ENCODE measurements around the gene CDHR2.

CDHR2 gene

DNA sequence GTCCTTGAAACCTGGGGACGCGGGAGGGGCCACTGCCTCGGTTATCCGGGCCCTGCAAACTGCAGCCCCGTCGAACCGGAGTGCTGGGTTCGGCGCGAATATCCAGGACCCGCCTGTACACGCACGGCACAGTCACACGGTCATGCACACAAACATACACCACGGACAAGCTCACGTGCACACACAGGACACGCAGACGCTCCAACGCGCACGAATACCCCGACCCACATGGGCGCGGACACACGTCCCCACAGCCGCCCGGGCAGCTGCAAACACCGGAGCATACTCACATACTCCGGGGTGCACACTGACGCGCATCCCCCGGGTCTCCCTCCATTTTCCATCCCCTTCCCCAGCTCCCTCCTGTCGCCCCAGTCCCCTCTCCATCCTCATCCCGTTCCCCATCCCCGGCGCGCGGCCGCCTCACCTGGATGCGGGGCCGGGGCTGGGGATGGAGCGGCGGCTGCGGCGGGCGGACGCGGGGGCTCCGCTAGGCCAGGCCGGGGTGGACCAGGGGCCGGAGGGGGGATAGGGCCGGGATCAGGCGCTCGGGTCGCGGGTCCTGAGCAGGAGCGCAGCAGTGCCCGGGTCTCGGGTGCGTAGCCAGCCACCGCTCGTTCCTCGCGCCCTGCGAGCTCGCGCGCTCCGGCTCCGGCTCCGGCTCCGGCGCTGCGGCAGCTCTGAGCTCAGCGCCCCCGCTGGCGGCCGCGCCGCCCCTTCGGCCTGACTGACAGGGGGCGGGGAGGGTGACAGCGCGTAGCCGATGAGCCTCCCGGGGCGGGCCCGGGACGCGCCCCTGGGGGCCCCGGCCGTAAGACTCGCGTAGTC is 80.9 kb downstream of the CDHR2 start, which contains the start of the genes EIF4E1B and SNCB:
EIF4E1B (plus strand) TSS at position 823 of the 828 bp plus-strand sequence. CDS start 12,113 bp downstream, outside the sequence.
SNCB (minus strand) TSS at position 682 of the 828 bp plus-strand sequence. CDS start 880 bp downstream, outside the sequence.
- no peaks in the 10 kb centered on the region for H3K9me3 ChIP-seq (ENCODE audit: control insufficient read depth, insufficient read depth, low read depth, low read length)
- H3K4me3 ChIP-seq (ENCODE audit: low read depth, low read length), result peak within 1 kb of the TSS; percentile 27
- no peaks in the 10 kb centered on the region for H3K36me3 ChIP-seq (ENCODE audit: control insufficient read depth in 2 of 2, insufficient read depth in 1 of 2, low read length in 2 of 2)
- peaks cover 6% of the 10 kb centered on the region; the same call in 1 of the 2 replicates for H3K4me1 ChIP-seq (ENCODE audit: control insufficient read depth, insufficient read depth, low read length)
- ChIA-PET CTCF (interaction anchor here (0.6 to 1.1 kb wide), 6 partner anchors 28 to 680 kb away, joined by 3 to 4 read pairs (median 3); no protein-coding TSS in a partner anchor), POLR2A (interaction anchor here (0.7 to 2.0 kb wide), 6 partner anchors 9 to 94 kb away, joined by 3 to 10 read pairs (median 4); partner anchors contain the start of genes RNF44 and TSPAN17)
- H3K27ac ChIP-seq (ENCODE audit: extremely low read depth, low read depth, low read length), result no peak within 1 kb of the TSS
- TF ChIP-seq ZNF843 (tag by site-specific recombination; IDR thresholded peaks at IDR 0.05) (no peak), WT1 (tag by site-specific recombination; IDR thresholded peaks at IDR 0.05) (peak; percentile 38; the same call in 1 of the 2 replicates), KLF9 (tag by site-specific recombination; IDR thresholded peaks at IDR 0.05; ENCODE audit: low read depth) (peak; percentile 67; the same call in 1 of the 2 replicates), ZXDB (tag by site-specific recombination; IDR thresholded peaks at IDR 0.05) (no peak), KLF10 (tag by site-specific recombination; IDR thresholded peaks at IDR 0.05) (peak; percentile 85; the same call in 1 of the 2 replicates), ZFHX2 (tag by site-specific recombination; conservative IDR thresholded peaks at IDR 0.05) (peak; percentile 42; the same call in 1 of the 2 replicates), ZBTB20 (tag by site-specific recombination; IDR thresholded peaks at IDR 0.05) (peak; percentile 96), ZSCAN30 (tag by site-specific recombination; IDR thresholded peaks at IDR 0.05) (peak; percentile 61; the same call in 1 of the 2 replicates), ZNF777 (tag by site-specific recombination; IDR thresholded peaks at IDR 0.05; ENCODE audit: borderline replicate concordance) (peak; percentile 78; the same call in 1 of the 2 replicates), SCRT1 (tag by site-specific recombination; IDR thresholded peaks at IDR 0.05; ENCODE audit: borderline replicate concordance) (no peak), ZNF747 (tag by site-specific recombination; IDR thresholded peaks at IDR 0.05) (no peak), GLIS2 (tag by site-specific recombination; IDR thresholded peaks at IDR 0.05) (peak; percentile 91), ZNF600 (tag by site-specific recombination; IDR thresholded peaks at IDR 0.05) (peak; percentile 30; the same call in 1 of the 2 replicates), ZNF341 (tag by site-specific recombination; IDR thresholded peaks at IDR 0.05; ENCODE audit: low read depth) (peak; percentile 49; the same call in 1 of the 2 replicates), ZNF2 (tag by site-specific recombination; IDR thresholded peaks at IDR 0.05) (0 out of 2 replicates have a peak, but pooled peaks have one; percentile 17), ZNF335 (tag by site-specific recombination; conservative IDR thresholded peaks at IDR 0.05) (peak; percentile 51; the same call in 1 of the 2 replicates), ZNF423 (tag by site-specific recombination; IDR thresholded peaks at IDR 0.05) (peak; percentile 97), GLIS1 (tag by site-specific recombination; IDR thresholded peaks at IDR 0.05) (peak; percentile 95; the same call in 1 of the 2 replicates), ZNF184 (tag by site-specific recombination; IDR thresholded peaks at IDR 0.05) (peak; percentile 48; the same call in 1 of the 2 replicates), ZNF791 (tag by site-specific recombination; IDR thresholded peaks at IDR 0.05) (no peak), KLF1 (tag by site-specific recombination; IDR thresholded peaks at IDR 0.05) (peak; percentile 78), KLF16 (tag by site-specific recombination; IDR thresholded peaks at IDR 0.05) (no peak), ZFP69B (tag by site-specific recombination; IDR thresholded peaks at IDR 0.05) (no peak), BCL11A (tag by site-specific recombination; IDR thresholded peaks at IDR 0.05; ENCODE audit: low read depth) (no peak), ZNF548 (tag by site-specific recombination; IDR thresholded peaks at IDR 0.05) (no peak), ZBTB17 (tag by site-specific recombination; IDR thresholded peaks at IDR 0.05) (no peak)
- TF ChIP-seq, protein P1, sequence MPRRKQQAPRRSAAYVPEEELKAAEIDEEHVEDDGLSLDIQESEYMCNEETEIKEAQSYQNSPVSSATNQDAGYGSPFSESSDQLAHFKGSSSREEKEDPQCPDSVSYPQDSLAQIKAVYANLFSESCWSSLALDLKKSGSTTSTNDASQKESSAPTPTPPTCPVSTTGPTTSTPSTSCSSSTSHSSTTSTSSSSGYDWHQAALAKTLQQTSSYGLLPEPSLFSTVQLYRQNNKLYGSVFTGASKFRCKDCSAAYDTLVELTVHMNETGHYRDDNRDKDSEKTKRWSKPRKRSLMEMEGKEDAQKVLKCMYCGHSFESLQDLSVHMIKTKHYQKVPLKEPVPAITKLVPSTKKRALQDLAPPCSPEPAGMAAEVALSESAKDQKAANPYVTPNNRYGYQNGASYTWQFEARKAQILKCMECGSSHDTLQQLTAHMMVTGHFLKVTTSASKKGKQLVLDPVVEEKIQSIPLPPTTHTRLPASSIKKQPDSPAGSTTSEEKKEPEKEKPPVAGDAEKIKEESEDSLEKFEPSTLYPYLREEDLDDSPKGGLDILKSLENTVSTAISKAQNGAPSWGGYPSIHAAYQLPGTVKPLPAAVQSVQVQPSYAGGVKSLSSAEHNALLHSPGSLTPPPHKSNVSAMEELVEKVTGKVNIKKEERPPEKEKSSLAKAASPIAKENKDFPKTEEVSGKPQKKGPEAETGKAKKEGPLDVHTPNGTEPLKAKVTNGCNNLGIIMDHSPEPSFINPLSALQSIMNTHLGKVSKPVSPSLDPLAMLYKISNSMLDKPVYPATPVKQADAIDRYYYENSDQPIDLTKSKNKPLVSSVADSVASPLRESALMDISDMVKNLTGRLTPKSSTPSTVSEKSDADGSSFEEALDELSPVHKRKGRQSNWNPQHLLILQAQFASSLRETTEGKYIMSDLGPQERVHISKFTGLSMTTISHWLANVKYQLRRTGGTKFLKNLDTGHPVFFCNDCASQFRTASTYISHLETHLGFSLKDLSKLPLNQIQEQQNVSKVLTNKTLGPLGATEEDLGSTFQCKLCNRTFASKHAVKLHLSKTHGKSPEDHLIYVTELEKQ (tag by site-specific recombination; IDR thresholded peaks at IDR 0.05; ENCODE audit: borderline replicate concordance), result peak; percentile 13; the same call in 1 of the 2 replicates
- TF ChIP-seq, protein P2, sequence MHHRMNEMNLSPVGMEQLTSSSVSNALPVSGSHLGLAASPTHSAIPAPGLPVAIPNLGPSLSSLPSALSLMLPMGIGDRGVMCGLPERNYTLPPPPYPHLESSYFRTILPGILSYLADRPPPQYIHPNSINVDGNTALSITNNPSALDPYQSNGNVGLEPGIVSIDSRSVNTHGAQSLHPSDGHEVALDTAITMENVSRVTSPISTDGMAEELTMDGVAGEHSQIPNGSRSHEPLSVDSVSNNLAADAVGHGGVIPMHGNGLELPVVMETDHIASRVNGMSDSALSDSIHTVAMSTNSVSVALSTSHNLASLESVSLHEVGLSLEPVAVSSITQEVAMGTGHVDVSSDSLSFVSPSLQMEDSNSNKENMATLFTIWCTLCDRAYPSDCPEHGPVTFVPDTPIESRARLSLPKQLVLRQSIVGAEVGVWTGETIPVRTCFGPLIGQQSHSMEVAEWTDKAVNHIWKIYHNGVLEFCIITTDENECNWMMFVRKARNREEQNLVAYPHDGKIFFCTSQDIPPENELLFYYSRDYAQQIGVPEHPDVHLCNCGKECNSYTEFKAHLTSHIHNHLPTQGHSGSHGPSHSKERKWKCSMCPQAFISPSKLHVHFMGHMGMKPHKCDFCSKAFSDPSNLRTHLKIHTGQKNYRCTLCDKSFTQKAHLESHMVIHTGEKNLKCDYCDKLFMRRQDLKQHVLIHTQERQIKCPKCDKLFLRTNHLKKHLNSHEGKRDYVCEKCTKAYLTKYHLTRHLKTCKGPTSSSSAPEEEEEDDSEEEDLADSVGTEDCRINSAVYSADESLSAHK (tag by site-specific recombination; IDR thresholded peaks at IDR 0.05), result no peak
- TF ChIP-seq, protein P3, sequence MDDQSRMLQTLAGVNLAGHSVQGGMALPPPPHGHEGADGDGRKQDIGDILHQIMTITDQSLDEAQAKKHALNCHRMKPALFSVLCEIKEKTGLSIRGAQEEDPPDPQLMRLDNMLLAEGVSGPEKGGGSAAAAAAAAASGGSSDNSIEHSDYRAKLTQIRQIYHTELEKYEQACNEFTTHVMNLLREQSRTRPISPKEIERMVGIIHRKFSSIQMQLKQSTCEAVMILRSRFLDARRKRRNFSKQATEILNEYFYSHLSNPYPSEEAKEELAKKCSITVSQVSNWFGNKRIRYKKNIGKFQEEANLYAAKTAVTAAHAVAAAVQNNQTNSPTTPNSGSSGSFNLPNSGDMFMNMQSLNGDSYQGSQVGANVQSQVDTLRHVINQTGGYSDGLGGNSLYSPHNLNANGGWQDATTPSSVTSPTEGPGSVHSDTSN (CRISPR knock-in tag; IDR thresholded peaks at IDR 0.05), result peak; percentile 65
- TF ChIP-seq, protein P4, sequence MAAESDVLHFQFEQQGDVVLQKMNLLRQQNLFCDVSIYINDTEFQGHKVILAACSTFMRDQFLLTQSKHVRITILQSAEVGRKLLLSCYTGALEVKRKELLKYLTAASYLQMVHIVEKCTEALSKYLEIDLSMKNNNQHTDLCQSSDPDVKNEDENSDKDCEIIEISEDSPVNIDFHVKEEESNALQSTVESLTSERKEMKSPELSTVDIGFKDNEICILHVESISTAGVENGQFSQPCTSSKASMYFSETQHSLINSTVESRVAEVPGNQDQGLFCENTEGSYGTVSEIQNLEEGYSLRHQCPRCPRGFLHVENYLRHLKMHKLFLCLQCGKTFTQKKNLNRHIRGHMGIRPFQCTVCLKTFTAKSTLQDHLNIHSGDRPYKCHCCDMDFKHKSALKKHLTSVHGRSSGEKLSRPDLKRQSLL (tag by site-specific recombination; IDR thresholded peaks at IDR 0.05), result peak; percentile 99
